HG02852 (cell line): ENCODE data around the gene KRTAP10-10.
"Not testable (repeated sequence)": the region's sequence is repeated elsewhere in the genome, so short reads cannot be mapped to it uniquely, and the experiment has no call there.

Experiments used
- ATAC-seq: cut with Tn5 transposase; IDR thresholded peaks from one replicate; pipeline ENCODE4 v1.9.1; 2021; ENCODE audit warnings: mild to moderate bottlenecking, moderate library complexity; ENCODE audit not compliant: unreplicated experiment

The KRTAP10-10 gene

GRCh38 chr21:44637018-44637850 is at the start of gene KRTAP10-10:
TSS of gene KRTAP10-10 (plus strand) at chr21:44637356. CDS start at chr21:44637418, 62 bp downstream.
- no peak for ATAC-seq

GRCh38 chr21:44589094-44589493 is 48.1 kb upstream of the KRTAP10-10 start:
- no peak for ATAC-seq

DNA sequence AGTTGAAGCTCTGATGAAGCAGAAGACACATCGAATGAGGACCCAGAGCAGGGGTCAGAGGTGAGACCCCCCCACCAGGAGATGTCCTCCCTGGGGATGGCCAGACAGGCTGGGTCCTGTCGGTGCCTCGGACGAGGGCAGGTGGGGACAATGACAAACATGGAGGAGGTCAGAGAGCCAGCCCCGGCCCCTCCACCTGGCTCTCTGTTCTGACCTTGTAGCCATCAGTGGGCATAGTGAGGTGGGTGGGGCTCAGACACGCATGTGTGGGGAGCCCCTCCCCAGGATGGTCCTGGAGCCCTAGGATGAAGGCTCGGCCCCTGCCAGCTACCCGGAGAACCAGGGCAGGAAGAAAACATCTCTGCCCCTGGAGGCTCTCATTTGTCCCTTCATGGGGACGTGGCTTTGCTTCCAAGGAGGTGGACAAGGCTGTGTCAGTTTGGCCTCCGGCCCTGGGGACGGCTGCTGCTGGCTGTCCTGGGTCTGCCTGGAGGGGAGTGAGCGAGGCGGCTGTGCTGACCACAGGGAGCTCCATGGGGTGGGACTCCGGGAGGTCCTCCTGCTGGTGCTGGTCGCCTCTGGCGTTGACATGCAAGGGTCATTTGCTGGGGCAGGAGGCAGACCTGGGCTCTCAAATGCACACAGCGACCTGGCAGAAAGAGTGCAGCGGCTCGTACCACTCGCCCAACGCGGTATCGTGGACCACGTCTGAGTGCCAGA is 47.4 kb upstream of the KRTAP10-10 start:
- ATAC-seq, result no peak

DNA sequence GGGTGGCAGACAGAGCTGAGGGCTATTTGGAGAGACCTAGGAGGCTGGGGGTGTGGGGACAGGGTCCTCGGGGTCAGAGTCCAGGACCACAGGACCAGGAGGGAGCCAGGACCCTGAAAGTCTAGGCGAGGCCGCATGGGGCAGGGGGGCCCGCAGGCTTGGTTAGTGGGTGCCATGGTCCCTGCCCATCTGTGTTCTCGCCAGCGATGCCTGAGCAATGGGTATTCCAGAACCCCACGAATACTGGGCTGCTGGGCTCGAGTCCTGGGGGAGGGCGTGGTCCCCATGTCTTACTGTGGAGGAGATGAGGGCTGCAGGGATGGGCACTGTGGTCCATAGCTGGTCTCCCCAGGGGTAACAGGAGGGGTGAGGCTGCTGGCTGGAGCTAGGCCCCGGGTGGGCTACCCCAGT is 46.8 kb upstream of the KRTAP10-10 start:
- no peak for ATAC-seq

DNA sequence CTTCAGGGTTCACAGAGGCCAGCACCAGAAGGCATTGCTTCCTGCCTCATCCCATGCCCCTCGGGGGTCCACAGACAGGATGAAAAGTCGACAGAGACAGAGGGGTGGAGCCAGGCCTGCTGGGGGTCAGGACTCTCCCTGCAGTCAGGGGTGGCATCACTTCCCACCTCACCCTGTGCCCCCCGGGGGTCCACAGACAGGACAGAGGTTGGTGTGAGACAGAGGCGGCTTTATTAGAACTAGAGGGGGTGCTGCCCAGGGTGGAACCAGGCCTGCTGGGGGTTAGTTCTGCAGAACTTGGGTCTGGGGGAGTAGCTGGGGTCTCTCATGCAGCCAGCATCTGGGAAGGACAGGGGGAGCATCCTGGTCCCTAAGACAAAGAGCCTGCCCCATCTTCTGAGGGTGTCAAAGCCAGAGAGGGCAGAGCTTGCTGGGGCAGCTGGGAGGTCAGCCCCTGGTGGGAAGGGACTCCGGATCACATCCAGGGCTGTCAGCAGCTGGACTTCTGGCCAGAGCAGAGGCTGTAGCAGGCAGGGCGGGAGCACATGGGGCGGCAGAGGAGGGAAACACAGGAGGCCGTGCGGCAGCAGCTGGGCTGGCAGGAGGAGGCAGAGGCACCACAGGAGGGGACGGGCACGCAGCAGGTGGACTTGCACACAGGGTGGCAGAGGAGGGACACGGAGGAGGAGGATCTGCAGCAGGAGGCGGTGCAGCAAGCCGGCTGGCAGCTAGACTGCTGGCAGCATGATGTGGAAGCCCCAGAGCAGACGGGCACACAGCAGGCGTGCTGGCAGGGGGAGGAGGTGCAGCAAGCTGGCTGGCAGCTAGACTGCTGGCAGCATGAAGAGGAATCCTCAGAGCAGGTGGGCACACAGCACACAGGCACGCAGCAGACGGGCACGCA is 46.0 kb upstream of the KRTAP10-10 start:
- ATAC-seq, result not testable (repeated sequence)

- not testable (repeated sequence) for ATAC-seq
Measured at GRCh38 chr21:44591801-44592130, 45.4 kb upstream of the KRTAP10-10 start.

- ATAC-seq, result no peak
Measured at GRCh38 chr21:44592446-44593311, 44.5 kb upstream of the KRTAP10-10 start, which contains the start of gene KRTAP10-6. TSS of gene KRTAP10-6 (minus strand) at chr21:44592505. CDS start at chr21:44592484, 21 bp downstream.

GRCh38 chr21:44593598-44594405 is 43.4 kb upstream of the KRTAP10-10 start:
- ATAC-seq, result no peak

DNA sequence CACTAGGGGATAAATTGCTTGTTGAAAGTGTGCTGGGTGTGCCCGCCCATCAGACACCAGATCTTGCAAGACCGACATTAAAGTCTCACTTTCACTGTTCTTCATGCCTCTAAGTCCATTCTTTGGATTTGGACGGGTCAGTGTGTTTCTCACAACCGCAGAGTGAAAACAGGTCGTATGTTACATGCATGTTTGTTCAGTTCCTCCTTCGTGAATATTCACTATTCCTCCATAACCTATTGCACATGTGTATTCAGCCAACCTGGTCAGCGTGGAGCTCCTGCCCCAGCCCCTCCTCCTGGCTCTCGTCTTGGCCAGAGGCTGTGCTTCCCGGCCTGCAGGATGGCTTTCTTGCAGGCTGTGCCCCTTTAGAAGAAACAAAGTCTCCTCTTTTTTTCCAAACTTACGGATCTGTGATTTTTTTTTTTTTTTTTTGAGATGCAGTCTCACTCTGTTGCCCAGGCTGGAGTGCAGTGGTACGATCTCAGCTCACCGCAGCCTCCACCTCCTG is 42.7 kb upstream of the KRTAP10-10 start:
- ATAC-seq, result no peak

GRCh38 chr21:44595524-44595923 is 41.6 kb upstream of the KRTAP10-10 start:
- no peak for ATAC-seq

DNA sequence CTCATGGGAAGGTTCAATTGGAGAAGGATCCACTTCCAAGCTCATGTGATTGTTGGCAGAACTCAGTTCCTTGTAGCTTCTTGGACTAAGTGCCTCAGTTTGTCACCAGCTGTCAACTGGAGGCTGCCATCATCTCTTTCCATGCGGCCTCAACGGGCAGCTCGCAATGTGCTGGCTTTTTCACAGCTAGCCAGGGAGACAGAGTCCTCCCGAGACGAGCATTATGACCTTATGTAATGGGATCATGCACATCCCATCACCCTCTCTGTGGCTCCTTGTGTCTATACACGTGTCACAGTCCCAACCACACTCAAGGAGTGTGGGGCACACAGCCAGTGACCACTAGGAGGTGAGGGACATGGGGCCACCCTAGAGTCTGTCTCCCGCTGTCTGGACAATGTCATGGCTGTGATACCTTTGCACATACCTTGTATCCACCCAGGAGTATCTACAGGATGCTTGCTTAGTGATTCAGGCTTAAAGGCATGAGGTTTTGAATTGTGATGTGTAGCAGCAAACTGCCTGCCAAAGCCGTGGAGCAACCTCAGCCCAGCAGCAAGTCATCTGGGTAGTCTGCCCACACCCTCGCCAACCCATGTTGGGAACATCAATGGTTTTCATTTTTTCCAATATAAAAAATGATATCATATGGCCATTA is 41.0 kb upstream of the KRTAP10-10 start:
- no peak for ATAC-seq

GRCh38 chr21:44598061-44598460 is 39.1 kb upstream of the KRTAP10-10 start:
- ATAC-seq, result no peak

- no peak for ATAC-seq
Measured at GRCh38 chr21:44599264-44600029, 37.7 kb upstream of the KRTAP10-10 start.

GRCh38 chr21:44600118-44600978 is 36.8 kb upstream of the KRTAP10-10 start, which contains the start of gene KRTAP10-7:
TSS of gene KRTAP10-7 (plus strand) at chr21:44600597. CDS start at chr21:44600622, 25 bp downstream.
- not testable (repeated sequence) for ATAC-seq

DNA sequence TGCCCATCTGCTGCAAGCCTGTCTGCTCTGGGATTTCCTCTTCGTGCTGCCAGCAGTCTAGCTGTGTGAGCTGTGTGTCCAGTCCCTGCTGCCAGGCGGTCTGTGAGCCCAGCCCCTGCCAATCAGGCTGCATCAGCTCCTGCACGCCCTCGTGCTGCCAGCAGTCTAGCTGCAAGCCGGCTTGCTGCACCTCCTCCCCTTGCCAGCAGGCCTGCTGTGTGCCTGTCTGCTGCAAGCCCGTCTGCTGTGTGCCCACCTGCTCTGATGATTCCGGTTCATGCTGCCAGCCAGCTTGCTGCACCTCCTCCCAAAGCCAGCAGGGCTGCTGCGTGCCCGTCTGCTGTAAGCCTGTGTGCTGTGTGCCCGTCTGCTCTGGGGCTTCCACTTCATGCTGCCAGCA is 36.1 kb upstream of the KRTAP10-10 start:
- ATAC-seq, result not testable (repeated sequence)

- ATAC-seq, result no peak
Measured at GRCh38 chr21:44601596-44602462, 35.3 kb upstream of the KRTAP10-10 start.
